ENCODE measurements around the gene AFF3.

The AFF3 gene

GRCh38 chr2:100142393-100142792 is at the start of gene AFF3:
Gene AFF3, minus strand, starts transcription at chr2:100142590. Its CDS starts 38,136 bp downstream, at chr2:100104454.
- Histone ChIP-seq H3K27ac (no peak within 1 kb of the TSS), H3K4me3 (ENCODE audit: low read depth in 1 of 2, low read length in 1 of 2) (no peak within 1 kb of the TSS), H3K36me3 (no peaks in the 10 kb centered on the region), H3K9me3 (no peaks in the 10 kb centered on the region), H3K4me1 (ENCODE audit: control insufficient read depth in 1 of 2, insufficient read depth in 1 of 2, low read depth in 1 of 2, low read length in 1 of 2) (no peaks in the 10 kb centered on the region), H3K27me3 (no peaks in the 10 kb centered on the region)
- no peak for TF ChIP-seq CTCF (IDR thresholded peaks at IDR 0.05)

GRCh38 chr2:100189387-100189786 is 47.0 kb upstream of the AFF3 start:
- Histone ChIP-seq H3K27ac (no peak overlapping the region), H3K27me3 (no peaks in the 10 kb centered on the region), H3K4me3 (ENCODE audit: low read depth in 1 of 2, low read length in 1 of 2) (no peak overlapping the region), H3K4me1 (ENCODE audit: control insufficient read depth in 1 of 2, insufficient read depth in 1 of 2, low read depth in 1 of 2, low read length in 1 of 2) (peaks cover 5 to 6% of the 10 kb centered on the region in 2 experiments), H3K9me3 (no peaks in the 10 kb centered on the region), H3K36me3 (no peaks in the 10 kb centered on the region)
- TF ChIP-seq CTCF (IDR thresholded peaks at IDR 0.05): no peak

GRCh38 chr2:100188326-100188725 is 45.9 kb upstream of the AFF3 start:
- TF ChIP-seq CTCF (IDR thresholded peaks at IDR 0.05): no peak
- no peaks in the 10 kb centered on the region for H3K9me3 ChIP-seq
- peaks cover 8 to 11% of the 10 kb centered on the region in 2 experiments for H3K4me1 ChIP-seq (ENCODE audit: control insufficient read depth in 1 of 2, insufficient read depth in 1 of 2, low read depth in 1 of 2, low read length in 1 of 2)
- H3K27me3 ChIP-seq: no peaks in the 10 kb centered on the region
- H3K27ac ChIP-seq: no peak overlapping the region
- no peaks in the 10 kb centered on the region for H3K36me3 ChIP-seq
- no peak overlapping the region for H3K4me3 ChIP-seq (ENCODE audit: low read depth in 1 of 2, low read length in 1 of 2)

- no peaks in the 10 kb centered on the region for H3K9me3 ChIP-seq
- no peak overlapping the region for H3K4me3 ChIP-seq (ENCODE audit: low read depth in 1 of 2, low read length in 1 of 2)
- no peaks in the 10 kb centered on the region for H3K36me3 ChIP-seq
- no peak overlapping the region for H3K27ac ChIP-seq
- no peak for TF ChIP-seq CTCF (IDR thresholded peaks at IDR 0.05)
- no peaks in the 10 kb centered on the region for H3K27me3 ChIP-seq
- H3K4me1 ChIP-seq (ENCODE audit: control insufficient read depth in 1 of 2, insufficient read depth in 1 of 2, low read depth in 1 of 2, low read length in 1 of 2): peaks cover 8 to 11% of the 10 kb centered on the region in 2 experiments
Measured at GRCh38 chr2:100186126-100186525, 43.7 kb upstream of the AFF3 start.

- H3K9me3 ChIP-seq: no peaks in the 10 kb centered on the region
- no peaks in the 10 kb centered on the region for H3K36me3 ChIP-seq
- no peak overlapping the region for H3K27ac ChIP-seq
- no peak overlapping the region for H3K4me3 ChIP-seq (ENCODE audit: low read depth in 1 of 2, low read length in 1 of 2)
- no peaks in the 10 kb centered on the region for H3K27me3 ChIP-seq
- TF ChIP-seq CTCF (IDR thresholded peaks at IDR 0.05): no peak
- H3K4me1 ChIP-seq (ENCODE audit: control insufficient read depth in 1 of 2, insufficient read depth in 1 of 2, low read depth in 1 of 2, low read length in 1 of 2): peaks cover 8 to 11% of the 10 kb centered on the region in 2 experiments
Measured at GRCh38 chr2:100185516-100185915, 43.1 kb upstream of the AFF3 start.

GRCh38 chr2:100185105-100185504 is 42.7 kb upstream of the AFF3 start:
- H3K4me3 ChIP-seq (ENCODE audit: low read depth in 1 of 2, low read length in 1 of 2): no peak overlapping the region
- TF ChIP-seq CTCF (IDR thresholded peaks at IDR 0.05): no peak
- H3K9me3 ChIP-seq: no peaks in the 10 kb centered on the region
- no peaks in the 10 kb centered on the region for H3K27me3 ChIP-seq
- H3K4me1 ChIP-seq (ENCODE audit: control insufficient read depth in 1 of 2, insufficient read depth in 1 of 2, low read depth in 1 of 2, low read length in 1 of 2): peaks cover 8 to 11% of the 10 kb centered on the region in 2 experiments
- H3K27ac ChIP-seq: no peak overlapping the region
- H3K36me3 ChIP-seq: no peaks in the 10 kb centered on the region
